NT2/D1 (cell line): ENCODE results near the gene TCF4.

Experiments used
- DNase-seq: peaks from one replicate; pipeline ENCODE4 v3.0.0-alpha.2; 2011; ENCODE audit warnings: low read depth, low spot score
- H3K27me3 ChIP-seq: 2 replicates; pipeline ENCODE4 v1.6.0; 2011; ENCODE audit warnings: mild to moderate bottlenecking; ENCODE audit not compliant: insufficient read length, insufficient read depth
- H3K36me3 ChIP-seq: 2 replicates; pipeline ENCODE4 v1.6.1; 2011; ENCODE audit warnings: mild to moderate bottlenecking, low read length, mixed read lengths; ENCODE audit not compliant: insufficient read depth, insufficient read length
- H3K4me1 ChIP-seq: 2 replicates; pipeline ENCODE4 v1.5.1; 2011; ENCODE audit not compliant: insufficient read depth, insufficient read length
- H3K4me3 ChIP-seq: 2 replicates; pipeline ENCODE4 v1.5.1; 2011; ENCODE audit warnings: low read depth; ENCODE audit not compliant: insufficient read length
- H3K9ac ChIP-seq: 2 replicates; pipeline ENCODE4 v1.6.0; 2011; ENCODE audit warnings: low read depth; ENCODE audit not compliant: insufficient read length
- H3K9me3 ChIP-seq: 2 replicates; pipeline ENCODE4 v1.5.1; 2011; ENCODE audit warnings: mild to moderate bottlenecking, low read length; ENCODE audit not compliant: insufficient read depth
- SUZ12 ChIP-seq: IDR thresholded peaks from 2 replicates; pipeline ENCODE4 v1.6.1; 2011; ENCODE audit not compliant: insufficient read length, insufficient read depth; ENCODE audit errors: extremely low read depth
- YY1 ChIP-seq: IDR thresholded peaks from 2 replicates; pipeline ENCODE4 v1.6.1; 2011; ENCODE audit not compliant: insufficient read length, insufficient read depth
- ZNF274 ChIP-seq: IDR thresholded peaks from 2 replicates; pipeline ENCODE4 v1.6.1; 2011; ENCODE audit warnings: mild to moderate bottlenecking, low read depth, low read length

Gene TCF4

DNA sequence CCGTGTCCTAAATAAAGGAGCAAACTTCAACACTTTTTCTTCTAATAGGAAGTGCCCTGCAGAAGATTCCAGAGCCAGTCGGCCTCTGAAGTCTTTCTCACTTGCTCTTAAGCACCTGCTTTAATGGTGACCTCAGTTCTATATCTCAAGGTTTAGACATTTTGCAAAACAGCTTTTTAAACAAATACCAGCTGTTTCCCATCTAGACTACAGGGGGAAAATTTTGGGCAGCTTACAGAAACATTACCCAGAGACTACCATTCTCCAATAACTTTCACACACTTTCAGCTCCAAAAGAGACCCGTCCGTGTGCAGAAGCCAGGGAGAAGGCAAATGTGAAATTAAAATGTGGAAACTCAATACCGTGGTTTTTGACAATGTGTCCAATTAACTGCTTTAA, 343.4 kb downstream of the TCF4 start:
- DNase-seq = no peak
- no peaks in the 10 kb centered on the region for H3K4me1 ChIP-seq

GRCh38 chr18:55243857-55244256, 344.1 kb downstream of the TCF4 start:
- no peaks in the 10 kb centered on the region for H3K36me3 ChIP-seq
- no peak overlapping the region for H3K9ac ChIP-seq

More for the DNA sequence above, 343.4 kb downstream of the TCF4 start:
- TF ChIP-seq YY1 = no peak
- Histone ChIP-seq H3K9me3 (no peaks in the 10 kb centered on the region), H3K36me3 (no peaks in the 10 kb centered on the region), H3K27me3 (no peaks in the 10 kb centered on the region), H3K4me3 (no peak overlapping the region), H3K9ac (no peak overlapping the region)

GRCh38 chr18:55243255-55243654, 344.7 kb downstream of the TCF4 start:
- TF ChIP-seq YY1 (no peak), SUZ12 (no peak), ZNF274 (no peak)
- Histone ChIP-seq H3K27me3 (no peaks in the 10 kb centered on the region), H3K4me1 (no peaks in the 10 kb centered on the region), H3K36me3 (no peaks in the 10 kb centered on the region), H3K9me3 (no peaks in the 10 kb centered on the region), H3K9ac (no peak overlapping the region), H3K4me3 (no peak overlapping the region)
- DNase-seq = no peak

More at GRCh38 chr18:55243857-55244256, 344.1 kb downstream of the TCF4 start:
- H3K4me3 ChIP-seq = no peak overlapping the region
- no peaks in the 10 kb centered on the region for H3K9me3 ChIP-seq
- TF ChIP-seq SUZ12 = no peak
- TF ChIP-seq ZNF274 = no peak
- no peak for TF ChIP-seq YY1
- H3K27me3 ChIP-seq = no peaks in the 10 kb centered on the region
- no peak for DNase-seq
- H3K4me1 ChIP-seq = no peaks in the 10 kb centered on the region

DNA sequence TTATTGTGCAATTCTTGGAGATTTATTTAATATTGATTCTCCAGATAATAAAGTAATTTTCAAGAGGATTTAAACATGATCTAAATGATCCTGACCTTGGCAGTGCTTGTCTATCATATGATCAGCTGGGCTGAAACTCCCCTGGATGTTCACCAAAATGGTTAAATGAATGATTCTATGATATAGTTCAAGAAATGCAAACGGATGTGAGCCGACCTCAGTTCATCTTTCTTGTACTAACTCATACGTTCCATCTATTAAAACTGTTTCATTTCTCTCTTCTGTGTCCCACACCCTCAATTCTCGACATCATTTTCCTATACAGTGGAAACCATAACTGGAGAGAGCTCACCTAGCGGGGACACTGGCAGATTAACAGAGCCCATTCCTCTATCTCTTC, 347.0 kb downstream of the TCF4 start:
- Histone ChIP-seq H3K4me3 (no peak overlapping the region), H3K9ac (no peak overlapping the region), H3K9me3 (no peaks in the 10 kb centered on the region), H3K36me3 (no peaks in the 10 kb centered on the region), H3K27me3 (no peaks in the 10 kb centered on the region), H3K4me1 (no peaks in the 10 kb centered on the region)
- no peak for DNase-seq
- TF ChIP-seq SUZ12 (no peak), YY1 (no peak), ZNF274 (no peak)

GRCh38 chr18:55239740-55240139, 348.3 kb downstream of the TCF4 start:
- Histone ChIP-seq H3K9ac (no peak overlapping the region), H3K36me3 (no peaks in the 10 kb centered on the region), H3K4me1 (no peaks in the 10 kb centered on the region), H3K27me3 (no peaks in the 10 kb centered on the region), H3K4me3 (no peak overlapping the region), H3K9me3 (no peaks in the 10 kb centered on the region)
- TF ChIP-seq SUZ12 (no peak), ZNF274 (no peak), YY1 (no peak)
- no peak for DNase-seq

DNA sequence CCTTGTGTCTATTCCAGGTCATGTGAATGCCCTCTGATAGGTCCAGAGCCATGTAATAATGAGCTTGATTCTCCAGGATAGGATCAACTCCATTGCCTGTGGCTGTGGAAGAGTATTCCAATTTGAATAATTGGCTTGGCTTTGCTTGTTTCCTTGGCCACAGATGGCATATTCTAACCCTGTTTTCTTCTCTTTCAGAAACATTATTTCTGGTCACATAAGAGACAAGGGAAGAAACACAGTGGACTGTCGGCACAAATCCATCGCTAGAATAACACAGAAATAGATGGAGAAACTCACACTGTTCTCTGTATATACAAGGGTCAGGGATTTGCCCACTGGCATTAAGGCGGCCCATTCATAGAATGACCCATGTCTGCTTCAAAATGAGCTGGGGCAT, 350.3 kb downstream of the TCF4 start:
- Histone ChIP-seq H3K4me1 (no peaks in the 10 kb centered on the region), H3K27me3 (no peaks in the 10 kb centered on the region), H3K4me3 (no peak overlapping the region), H3K9ac (no peak overlapping the region), H3K36me3 (no peaks in the 10 kb centered on the region), H3K9me3 (no peaks in the 10 kb centered on the region)
- DNase-seq = no peak
- TF ChIP-seq ZNF274 = no peak

DNA sequence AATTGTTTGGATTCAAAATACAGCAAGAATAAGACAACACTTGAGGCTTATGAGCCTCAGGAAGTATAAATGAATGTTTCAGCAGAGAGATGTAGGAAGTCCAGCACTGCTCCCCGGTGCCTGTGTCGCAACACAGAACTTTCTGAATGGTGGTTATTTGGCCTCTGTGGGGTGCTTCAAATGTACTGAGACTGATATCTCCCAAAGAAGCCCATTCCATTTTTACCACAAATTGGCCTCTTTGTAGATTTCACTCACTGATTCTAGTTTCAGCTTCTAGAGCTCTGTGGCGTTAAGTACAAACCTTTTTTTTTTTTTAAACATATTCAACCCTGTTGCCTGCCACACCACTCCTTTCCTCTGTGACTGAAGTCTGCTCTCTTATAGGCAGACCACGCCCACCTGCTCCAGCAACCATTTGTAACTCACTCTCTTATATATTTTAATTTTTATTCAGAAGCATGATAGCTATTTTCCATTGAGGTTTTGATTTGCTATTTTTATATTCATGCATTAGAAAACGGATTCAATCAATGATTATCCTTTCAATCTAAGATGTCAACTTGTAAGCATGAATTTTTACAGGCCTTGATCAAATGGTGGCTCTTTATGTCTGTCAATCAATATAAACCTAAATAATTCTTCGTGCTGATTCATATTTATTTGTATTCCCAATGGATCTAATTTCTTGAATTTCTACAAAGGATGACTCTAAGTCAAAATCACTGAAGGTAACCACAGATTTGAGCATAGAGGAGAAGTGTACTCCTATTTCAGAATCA, 351.7 kb downstream of the TCF4 start:
- DNase-seq = no peak
- H3K9me3 ChIP-seq = no peaks in the 10 kb centered on the region
- H3K36me3 ChIP-seq = peaks cover 6% of the 10 kb centered on the region
- no peaks in the 10 kb centered on the region for H3K27me3 ChIP-seq
- H3K4me3 ChIP-seq = no peak overlapping the region
- no peak overlapping the region for H3K9ac ChIP-seq
- no peaks in the 10 kb centered on the region for H3K4me1 ChIP-seq
- TF ChIP-seq YY1 = no peak
- no peak for TF ChIP-seq SUZ12
- no peak for TF ChIP-seq ZNF274
